Endothelial cell of umbilical vein (primary cell): ENCODE results near the gene UBD. TPM values are rescaled to one million over a fixed set of nuclear protein-coding genes. Genes with fewer than 3 reads are reported as not detected.

Experiments used
- BruUV-seq: library from RNA; stranded (reverse); fragments of 400-500 nt; replicated peaks from 2 replicates; lab custom pipeline; 2021; lab: Mats Ljungman, UMichigan
- CTCF ChIA-PET: fragments of 300-600, 350-600 bp; sonication (Branson Sonifier 250); formaldehyde crosslinking; loops from one replicate; lab custom pipeline; 2021; ENCODE audit warnings: antibody characterized with exemption, inconsistent platforms; lab: Charles Lee
- POLR2A ChIA-PET: fragments of 300-600, 350-600 bp; sonication (Branson Sonifier 250); formaldehyde crosslinking; loops from one replicate; lab custom pipeline; 2021; ENCODE audit warnings: antibody characterized with exemption, inconsistent platforms; lab: Charles Lee
- DNase-seq: peaks from one replicate; pipeline ENCODE4 v3.0.0-alpha.2; 2011; ENCODE audit warnings: low read depth, low spot score
- FAIRE-seq: peaks from 2 replicates; lab custom pipeline; 2011; peaks lifted over from hg19 to GRCh38; lab: Jason Lieb, UNC
- H2AFZ ChIP-seq: 2 replicates; pipeline ENCODE4 v1.6.0; 2012; ENCODE audit warnings: low read depth, low read length, control low read depth, inconsistent platforms
- H3K27ac ChIP-seq: 2 replicates; pipeline ENCODE4 v1.5.1; 2011; ENCODE audit warnings: low read depth, mild to moderate bottlenecking, control low read depth, low read length, moderate library complexity; ENCODE audit not compliant: insufficient read depth
- H3K27me3 ChIP-seq, 2 experiments: 2 replicates each; pipeline versions ENCODE4 v1.6.0 to v1.6.1; 2011; ENCODE audit warnings: low read length in 2 of 2, mixed read lengths in 1 of 2; ENCODE audit not compliant: control insufficient read depth in 2 of 2, insufficient read depth in 2 of 2
- H3K36me3 ChIP-seq, 2 experiments: 2 replicates in 1 of 2; 3 replicates in 1 of 2; pipeline ENCODE4 v1.5.1; 2011; ENCODE audit warnings: low read length in 2 of 2, mild to moderate bottlenecking in 1 of 2, moderate library complexity in 1 of 2; ENCODE audit not compliant: control insufficient read depth in 2 of 2, insufficient read depth in 2 of 2; ENCODE audit errors: extremely low read depth in 1 of 2
- H3K4me1 ChIP-seq: 3 replicates; pipeline ENCODE4 v1.5.1; 2011; ENCODE audit warnings: mild to moderate bottlenecking, low read length; ENCODE audit not compliant: control insufficient read depth, insufficient read depth; ENCODE audit errors: extremely low read depth
- H3K4me2 ChIP-seq: 2 replicates; pipeline ENCODE4 v1.6.1; 2011; ENCODE audit warnings: low read length, control low read depth, mixed read lengths; ENCODE audit not compliant: insufficient read depth
- H3K4me3 ChIP-seq, 3 experiments: fragments of 200-600 bp in 1 of 3; sonication (generic), shearing (Covaris generic) in 1 of 3; replicated peaks in 1 of 3; 2 replicates each; pipeline ENCODE4 v1.5.1; 2011 to 2016; ENCODE audit warnings: control low read depth in 3 of 3, low read length in 3 of 3, mild to moderate bottlenecking in 2 of 3, inconsistent platforms in 1 of 3, low read depth in 1 of 3, moderate library complexity in 1 of 3; ENCODE audit not compliant: insufficient read depth in 1 of 3
- H3K79me2 ChIP-seq: 2 replicates; pipeline ENCODE4 v1.6.0; 2012; ENCODE audit warnings: low read length, inconsistent platforms; ENCODE audit not compliant: control insufficient read depth, insufficient read depth
- H3K9ac ChIP-seq: replicated peaks from 2 replicates; pipeline ENCODE3; 2011; ENCODE audit warnings: low read length, control low read depth; ENCODE audit not compliant: insufficient read depth; ENCODE audit errors: extremely low read depth
- H3K9me1 ChIP-seq: replicated peaks from 3 replicates; pipeline ENCODE4 v1.6.0; 2011; ENCODE audit warnings: mild to moderate bottlenecking, low read length; ENCODE audit not compliant: control insufficient read depth, insufficient read depth; ENCODE audit errors: extremely low read depth
- H3K9me3 ChIP-seq: replicated peaks from 2 replicates; pipeline ENCODE4 v1.5.1; 2012; ENCODE audit warnings: low read length, inconsistent platforms; ENCODE audit not compliant: control insufficient read depth, insufficient read depth
- H4K20me1 ChIP-seq: replicated peaks from 2 replicates; pipeline ENCODE3; 2011; ENCODE audit warnings: mild to moderate bottlenecking, low read length; ENCODE audit not compliant: control insufficient read depth, insufficient read depth; ENCODE audit errors: extremely low read depth
- CTCF ChIP-seq, 2 donors: IDR thresholded peaks; 1 replicate in 1 of 2; 2 replicates in 1 of 2; pipeline ENCODE4 v1.5.1; 2011; ENCODE audit warnings: low read length in 2 of 2, mild to moderate bottlenecking in 2 of 2, moderate library complexity in 2 of 2, control low read depth in 1 of 2, inconsistent platforms in 1 of 2, low read depth in 1 of 2; ENCODE audit not compliant: insufficient read depth in 1 of 2; ENCODE audit errors: extremely low read depth in 1 of 2
- EZH2 ChIP-seq: IDR thresholded peaks from 2 replicates; pipeline ENCODE4 v1.6.1; 2012; ENCODE audit warnings: borderline replicate concordance, low read depth, mild to moderate bottlenecking, moderate library complexity, low read length, inconsistent platforms; ENCODE audit not compliant: severe bottlenecking
- FOS ChIP-seq: IDR thresholded peaks from 2 replicates; pipeline ENCODE4 v1.6.1; 2011; ENCODE audit warnings: mild to moderate bottlenecking, low read length, moderate library complexity, borderline replicate concordance; ENCODE audit not compliant: insufficient read depth
- GATA2 ChIP-seq: IDR thresholded peaks from 2 replicates; pipeline ENCODE4 v1.7.0; 2011; ENCODE audit warnings: low read depth, mild to moderate bottlenecking, moderate library complexity, mixed read lengths, low read length; ENCODE audit not compliant: insufficient read length, insufficient read depth
- JUN ChIP-seq: IDR thresholded peaks from 2 replicates; pipeline ENCODE4 v1.6.1; 2011; ENCODE audit warnings: borderline replicate concordance, low read depth; ENCODE audit not compliant: insufficient read length, insufficient read depth
- MAX ChIP-seq: IDR thresholded peaks from 2 replicates; pipeline ENCODE4 v1.6.1; 2011; ENCODE audit not compliant: insufficient read depth, insufficient read length
- MYC ChIP-seq: IDR thresholded peaks from one replicate; pipeline ENCODE4 v1.6.1; 2011; ENCODE audit warnings: mild to moderate bottlenecking, low read depth, low read length
- POLR2A ChIP-seq: IDR thresholded peaks from 2 replicates; pipeline ENCODE4 v1.6.1; 2012; ENCODE audit warnings: low read depth, mild to moderate bottlenecking, control low read depth, low read length
- dilution Hi-C: fragments of 300-500 bp; cut with MboI; formaldehyde crosslinking; loops from one replicate; pipeline ENCODE4 v1.15.0; 2019; ENCODE audit warnings: low sequenced_read_pairs; ENCODE audit not compliant: extremely low pct_ligation_motif_present
- intact Hi-C: fragments of 100-400 bp; cut with micrococcal nuclease; formaldehyde crosslinking; loops from one replicate; pipeline ENCODE4 v1.10.0; 2022
- polyA plus RNA-seq, 4 experiments: library from polyadenylated mRNA; depleted of rRNA in 3 of 4; stranded (reverse) in 3 of 4; unstranded in 1 of 4; fragments of >200 nt; gene quantifications; 2 replicates each; pipeline versions ENCODE4 v1.2.1 to v1.2.3, GENCODE V29; 2011 to 2012; ENCODE audit warnings: missing spikeins in 1 of 4
- total RNA-seq: library from RNA; stranded (reverse); gene quantifications from 2 replicates; pipeline ENCODE4 v1.2.3, GENCODE V29; 2021

The UBD gene
- total and polyA plus RNA-seq, 2 donors (not counting 3 experiments of a cell fraction or from before 2014, with no cell fraction given), result 0.10 to 0.31 TPM

- CTCF ChIA-PET, result interaction anchor here (0.6 kb wide), 1 partner anchor 675 kb away, joined by 3 read pairs; no protein-coding TSS in a partner anchor
- BruUV-seq, result no TSS peak
Observed at GRCh38 chr6:29564875-29565274, 5.3 kb upstream of the UBD start.

More at GRCh38 chr6:29564875-29565274, 5.3 kb upstream of the UBD start:
- Histone ChIP-seq H4K20me1 (no peaks in the 10 kb centered on the region), H3K36me3 (no peaks in the 10 kb centered on the region), H3K4me1 (no peaks in the 10 kb centered on the region), H3K27me3 (no peaks in the 10 kb centered on the region), H3K4me3 (no peak overlapping the region), H3K27ac (no peak overlapping the region), H3K9me1 (no peaks in the 10 kb centered on the region), H3K4me2 (no peak overlapping the region), H3K79me2 (no peaks in the 10 kb centered on the region), H3K9me3 (no peaks in the 10 kb centered on the region), H3K9ac (no peak overlapping the region), H2AFZ (no peak overlapping the region)
- FAIRE-seq (no peak), DNase-seq (no peak)
- POLR2A ChIA-PET, result no interaction called here
- intact Hi-C loops, result no loop called here
- TF ChIP-seq MYC (no peak), MAX (no peak), POLR2A (no peak), CTCF (IDR thresholded peaks at IDR 0.05; ENCODE audit: extremely low read depth in 1 of 2, insufficient read depth in 1 of 2, low read depth in 1 of 2, low read length in 2 of 2) (no peak), EZH2 (no peak), GATA2 (no peak), FOS (no peak), JUN (no peak)
- dilution Hi-C loops, result no loop called here
